DOHH2 (cell line): ENCODE data around the gene TMEM266.

Experiments used
- CTCF ChIP-seq: fragments of 200-600 bp; sonication (generic); IDR thresholded peaks from one replicate; pipeline ENCODE4 v1.5.1; 2014; ENCODE audit warnings: antibody characterized with exemption, mild to moderate bottlenecking, low read depth, low read length; ENCODE audit not compliant: poor library complexity, severe bottlenecking
- EZH2phosphoT487 ChIP-seq: fragments of 200-600 bp; sonication (generic); IDR thresholded peaks from 2 replicates; pipeline ENCODE4 v1.6.1; 2017; ENCODE audit warnings: borderline replicate concordance, mild to moderate bottlenecking, antibody characterized with exemption, low read length, moderate library complexity, mixed read lengths

GRCh38 chr15:76199106-76200082 lies 139.6 kb downstream of the TMEM266 start:
- TF ChIP-seq EZH2phosphoT487: no peak
- no peak for TF ChIP-seq CTCF
